Liver (tissue), 9 donors: ENCODE results near the gene FGB. TPM values are rescaled to one million over a fixed set of nuclear protein-coding genes. Genes with fewer than 3 reads are reported as not detected.
A peak's percentile ranks its signal among the peaks of the same experiment; 100 is the strongest.

Experiments used
- DNase-seq: peaks from one replicate; pipeline ENCODE4 v3.0.0-alpha.2; 2017; ENCODE audit warnings: low spot score
- H3K27ac ChIP-seq, 2 donors: one replicate each; pipeline ENCODE4 v1.7.0; 2013; ENCODE audit warnings: inconsistent platforms in 2 of 2, low read length in 2 of 2, control low read depth in 1 of 2, low read depth in 1 of 2, mild to moderate bottlenecking in 1 of 2
- H3K27me3 ChIP-seq, 4 donors: one replicate each; pipeline versions ENCODE4 v1.6.1 to v1.7.0; 2013; ENCODE audit warnings: low read length in 3 of 4, inconsistent platforms in 1 of 4, mild to moderate bottlenecking in 1 of 4, moderate library complexity in 1 of 4; ENCODE audit not compliant: control insufficient read depth in 4 of 4, insufficient read depth in 4 of 4
- H3K36me3 ChIP-seq, 4 donors: one replicate each; pipeline versions ENCODE4 v1.6.1 to v1.7.0; 2013; ENCODE audit warnings: low read length in 3 of 4, mild to moderate bottlenecking in 3 of 4, low read depth in 1 of 4, moderate library complexity in 1 of 4; ENCODE audit not compliant: control insufficient read depth in 4 of 4, insufficient read depth in 3 of 4
- H3K4me1 ChIP-seq, 4 donors: one replicate each; pipeline versions ENCODE4 v1.6.1 to v1.7.0; 2013; ENCODE audit warnings: low read length in 3 of 4, mild to moderate bottlenecking in 3 of 4, moderate library complexity in 1 of 4; ENCODE audit not compliant: control insufficient read depth in 4 of 4, insufficient read depth in 4 of 4
- H3K4me3 ChIP-seq, 3 donors: one replicate each; pipeline versions ENCODE4 v1.6.1 to v1.7.0; 2013; ENCODE audit warnings: low read length in 3 of 3, control low read depth in 1 of 3, low read depth in 1 of 3, mild to moderate bottlenecking in 1 of 3
- H3K9ac ChIP-seq, 2 donors: one replicate each; pipeline ENCODE4 v1.7.0; 2013; ENCODE audit warnings: low read length in 2 of 2, mild to moderate bottlenecking in 2 of 2, moderate library complexity in 2 of 2, control low read depth in 1 of 2, low read depth in 1 of 2
- H3K9me3 ChIP-seq, 4 donors: one replicate each; pipeline versions ENCODE4 v1.6.1 to v1.7.0; 2013; ENCODE audit warnings: low read length in 3 of 4; ENCODE audit not compliant: control insufficient read depth in 4 of 4
- ATF3 ChIP-seq: IDR thresholded peaks from 2 replicates; pipeline ENCODE4 v1.6.1; 2016; ENCODE audit warnings: antibody characterized with exemption
- CTCF ChIP-seq: fragments of 150-350 bp; IDR thresholded peaks from 2 replicates; pipeline ENCODE4 v1.5.1; 2017; ENCODE audit warnings: improper control_type of control experiment, low read depth, low read length; ENCODE audit not compliant: missing input control
- EGR1 ChIP-seq, 2 donors: IDR thresholded peaks; 2 replicates each; pipeline ENCODE4 v1.6.1; 2016 to 2018; ENCODE audit warnings: antibody characterized with exemption in 2 of 2, low read depth in 2 of 2
- FOXA2 ChIP-seq: IDR thresholded peaks from 2 replicates; pipeline ENCODE4 v1.6.1; 2016; ENCODE audit warnings: antibody characterized with exemption
- GABPA ChIP-seq, 2 donors: IDR thresholded peaks in 1 of 2; conservative IDR thresholded peaks in 1 of 2; 2 replicates each; pipeline ENCODE4 v1.6.1; 2016; ENCODE audit warnings: antibody characterized with exemption in 2 of 2, mild to moderate bottlenecking in 1 of 2, moderate library complexity in 1 of 2
- HNF4A ChIP-seq, 2 donors: conservative IDR thresholded peaks; 2 replicates each; pipeline ENCODE4 v1.6.1; 2016; ENCODE audit warnings: antibody characterized with exemption in 2 of 2, mild to moderate bottlenecking in 2 of 2
- HNF4G ChIP-seq: IDR thresholded peaks from 2 replicates; pipeline ENCODE4 v1.6.1; 2016; ENCODE audit warnings: antibody characterized with exemption
- JUND ChIP-seq, 2 donors: IDR thresholded peaks; 2 replicates each; pipeline ENCODE4 v1.6.1; 2016; ENCODE audit warnings: antibody characterized with exemption in 2 of 2
- MAX ChIP-seq: IDR thresholded peaks from 2 replicates; pipeline ENCODE4 v1.6.1; 2016; ENCODE audit warnings: antibody characterized with exemption
- RAD21 ChIP-seq, 2 donors: IDR thresholded peaks; 2 replicates each; pipeline ENCODE4 v1.6.1; 2016; ENCODE audit warnings: antibody characterized with exemption in 2 of 2, mild to moderate bottlenecking in 2 of 2
- REST ChIP-seq: IDR thresholded peaks from 2 replicates; pipeline ENCODE4 v1.6.1; 2016; ENCODE audit warnings: antibody characterized with exemption, mild to moderate bottlenecking
- RXRA ChIP-seq, 2 donors: IDR thresholded peaks; 2 replicates each; pipeline ENCODE4 v1.6.1; 2017 to 2018; ENCODE audit warnings: antibody characterized with exemption in 2 of 2, mild to moderate bottlenecking in 1 of 2
- SP1 ChIP-seq: IDR thresholded peaks from 2 replicates; pipeline ENCODE4 v1.6.1; 2018; ENCODE audit warnings: antibody characterized with exemption, mild to moderate bottlenecking
- TAF1 ChIP-seq: conservative IDR thresholded peaks from 2 replicates; pipeline ENCODE4 v1.6.1; 2016; ENCODE audit warnings: antibody characterized with exemption, mild to moderate bottlenecking
- YY1 ChIP-seq: IDR thresholded peaks from 2 replicates; pipeline ENCODE4 v1.6.1; 2016; ENCODE audit warnings: antibody characterized with exemption, mild to moderate bottlenecking
- WGBS: extraction: QIAGEN DNeasy Blood & Tissue Kit; methylation state at CpG from one replicate; pipeline ENCODE4 v1.1.7; 2013; 5-methylcytosine and 5-hydroxymethylcytosine counted together
- polyA plus RNA-seq, 2 donors: library from polyadenylated mRNA; stranded (reverse) in 1 of 2; unstranded in 1 of 2; fragments of 200-250 nt in 1 of 2; fragments of >200 nt in 1 of 2; fragmentation: Nextera tagmentation in 1 of 2; extraction: Ambion mirVana in 1 of 2; gene quantifications; one replicate each; pipeline versions ENCODE4 v1.2.1 to v1.2.3, GENCODE V29; 2013 to 2015
- total RNA-seq, 2 donors: library from RNA; depleted of rRNA; stranded (reverse); fragments of >200 nt; gene quantifications; one replicate each; pipeline ENCODE4 v1.2.3, GENCODE V29; 2014
- donor health status: healthy.
- donor health status: healthy.
- donor health status: healthy.
- donor health status: healthy.
- donor health status: healthy.

The FGB gene
- total and polyA plus RNA-seq, 4 donors, result 11,318 to 21,431 (median 15,382) TPM

- 18% methylated on average over 1 of the region's 1 CpG for WGBS
- TF ChIP-seq HNF4G (peak; percentile 5), ATF3 (peak; percentile 49), SP1 (peak; percentile 40), RXRA (IDR thresholded peaks at IDR 0.05) (no peak), CTCF (no peak), MAX (no peak), JUND (IDR thresholded peaks at IDR 0.05) (peak; percentile 26 to 83), TAF1 (no peak), YY1 (peak; percentile 47), FOXA2 (no peak), GABPA (IDR thresholded peaks at IDR 0.05 in 1 of 2, conservative IDR thresholded peaks at IDR 0.05 in 1 of 2) (no peak), EGR1 (IDR thresholded peaks at IDR 0.05; ENCODE audit: low read depth in 2 of 2) (peak in 1 of 2 donors; percentile 32)
- H3K27me3 ChIP-seq, result no peaks in the 10 kb centered on the region
These were observed 39.7 kb downstream of the FGB start for GRCh38 chr4:154602404-154603020.

GRCh38 chr4:154603033-154603943 lies 40.5 kb downstream of the FGB start:
- H3K27ac ChIP-seq, result peak overlapping the region; percentile 33 to 47
- no peak overlapping the region for H3K9ac ChIP-seq
- peaks cover 0 to 14% (median 9%) of the 10 kb centered on the region in 4 donors for H3K4me1 ChIP-seq
- H3K27me3 ChIP-seq, result no peaks in the 10 kb centered on the region
- peak overlapping the region in 1 of 3 donors; percentile 12 for H3K4me3 ChIP-seq
- WGBS, result 45% methylated on average over 6 of the region's 6 CpGs
- H3K36me3 ChIP-seq, result peaks cover under 1 to 26% (median 12%) of the 10 kb centered on the region in 4 donors
- no peaks in the 10 kb centered on the region for H3K9me3 ChIP-seq
- DNase-seq, result no peak
- TF ChIP-seq HNF4A (conservative IDR thresholded peaks at IDR 0.05) (peak in 1 of 2 donors; percentile 14), EGR1 (IDR thresholded peaks at IDR 0.05; ENCODE audit: low read depth in 2 of 2) (peak in 1 of 2 donors; percentile 1), REST (no peak), RAD21 (IDR thresholded peaks at IDR 0.05) (no peak), SP1 (peak; percentile 34)

More at GRCh38 chr4:154602404-154603020, 39.7 kb downstream of the FGB start:
- DNase-seq, result no peak
- Histone ChIP-seq H3K9me3 (no peaks in the 10 kb centered on the region), H3K4me3 (no peak overlapping the region), H3K4me1 (peaks cover 0 to 21% (median 9%) of the 10 kb centered on the region in 4 donors), H3K36me3 (peaks cover 0 to 21% (median 7%) of the 10 kb centered on the region in 4 donors), H3K27ac (peak overlapping the region; percentile 33 to 47), H3K9ac (no peak overlapping the region)
